H1 (cell line): Measurements from ENCODE around the gene RAP1GAP.

ENCODE experiments used
- CHD2 ChIP-seq: IDR thresholded peaks from 2 replicates; pipeline ENCODE4 v1.6.1; 2012; ENCODE audit warnings: low read length, improper control_type of control experiment
- CTCF ChIP-seq, 3 experiments: IDR thresholded peaks; 1 replicate in 2 of 3; 2 replicates in 1 of 3; pipeline versions ENCODE4 v1.5.1 to v1.6.1; 2011; ENCODE audit warnings: low read length in 3 of 3, mild to moderate bottlenecking in 3 of 3, inconsistent platforms in 2 of 3, low read depth in 1 of 3, moderate library complexity in 1 of 3; ENCODE audit not compliant: insufficient read depth in 1 of 3; ENCODE audit errors: control extremely low read depth in 1 of 3
- EP300 ChIP-seq, 2 experiments: IDR thresholded peaks; 1 replicate in 1 of 2; 2 replicates in 1 of 2; pipeline ENCODE4 v1.6.1; 2011 to 2012; ENCODE audit warnings: low read depth in 2 of 2, low read length in 2 of 2, mild to moderate bottlenecking in 2 of 2, borderline replicate concordance in 1 of 2, inconsistent platforms in 1 of 2, moderate library complexity in 1 of 2
- EZH2 ChIP-seq: fragments of 200-600 bp; sonication (generic); IDR thresholded peaks from 2 replicates; pipeline ENCODE4 v1.7.1; 2012; ENCODE audit warnings: low read depth, mild to moderate bottlenecking, moderate library complexity, low read length, inconsistent platforms; ENCODE audit not compliant: severe bottlenecking
- HDAC6 ChIP-seq: IDR thresholded peaks from one replicate; pipeline ENCODE4 v1.7.1; 2012; ENCODE audit warnings: low read depth, mild to moderate bottlenecking, inconsistent platforms, low read length, moderate library complexity
- JUN ChIP-seq: IDR thresholded peaks from 2 replicates; pipeline ENCODE4 v1.6.1; 2011; ENCODE audit warnings: low read depth, mild to moderate bottlenecking, improper control_type of control experiment, low read length
- KDM1A ChIP-seq: fragments of 200-600, 300-600 bp; sonication (generic); IDR thresholded peaks from 2 replicates; pipeline ENCODE4 v1.7.1; 2016; ENCODE audit warnings: mild to moderate bottlenecking, low read length, borderline replicate concordance
- MAX ChIP-seq: IDR thresholded peaks from 2 replicates; pipeline ENCODE4 v1.6.1; 2012; ENCODE audit warnings: inconsistent platforms
- NRF1 ChIP-seq: IDR thresholded peaks from 2 replicates; pipeline ENCODE4 v1.6.1; 2011; ENCODE audit warnings: mild to moderate bottlenecking, low read depth, low read length, improper control_type of control experiment
- RAD21 ChIP-seq, 2 experiments: IDR thresholded peaks in 1 of 2; conservative IDR thresholded peaks in 1 of 2; 2 replicates each; pipeline ENCODE4 v1.6.1; 2011; ENCODE audit warnings: low read depth in 2 of 2, low read length in 2 of 2, improper control_type of control experiment in 1 of 2, inconsistent platforms in 1 of 2, mild to moderate bottlenecking in 1 of 2, moderate library complexity in 1 of 2
- RFX5 ChIP-seq: IDR thresholded peaks from 2 replicates; pipeline ENCODE4 v1.6.1; 2011; ENCODE audit warnings: low read depth, low read length, improper control_type of control experiment, borderline replicate concordance
- TAF7 ChIP-seq: optimal IDR thresholded peaks from 2 replicates; pipeline ENCODE3; 2011; ENCODE audit warnings: low read depth, mild to moderate bottlenecking, inconsistent platforms, low read length, moderate library complexity, borderline replicate concordance
- TBP ChIP-seq: IDR thresholded peaks from 2 replicates; pipeline ENCODE4 v1.6.1; 2011; ENCODE audit warnings: low read depth, low read length, improper control_type of control experiment

GRCh38 chr1:21572221-21572620, 96.9 kb downstream of the RAP1GAP start:
- TF ChIP-seq KDM1A (no peak), CHD2 (no peak), CTCF (IDR thresholded peaks at IDR 0.05; ENCODE audit: control extremely low read depth in 1 of 3, insufficient read depth in 1 of 3, low read depth in 1 of 3, low read length in 3 of 3) (no peak), NRF1 (no peak), MAX (no peak), JUN (no peak), EP300 (IDR thresholded peaks at IDR 0.05; ENCODE audit: borderline replicate concordance in 1 of 2, low read depth in 2 of 2, low read length in 2 of 2) (no peak), EZH2 (no peak), HDAC6 (no peak), TBP (no peak), RAD21 (IDR thresholded peaks at IDR 0.05 in 1 of 2, conservative IDR thresholded peaks at IDR 0.05 in 1 of 2; ENCODE audit: low read depth in 2 of 2, low read length in 2 of 2) (no peak), RFX5 (no peak), TAF7 (no peak)
